Gastrocnemius medialis (tissue), 4 donors: ENCODE measurements around the gene SLAMF7.
"Not testable (repeated sequence)": the region's sequence is repeated elsewhere in the genome, so short reads cannot be mapped to it uniquely, and the experiment has no call there.

Experiments used
- CTCF ChIP-seq, 5 experiments: fragments of 450-650 bp in 3 of 5; fragments of 200-600 bp in 2 of 5; sonication (generic) in 2 of 5; IDR thresholded peaks in 4 of 5; conservative IDR thresholded peaks in 1 of 5; 1 replicate in 4 of 5; 2 replicates in 1 of 5; pipeline ENCODE4 v1.5.1; 2016 to 2019; ENCODE audit warnings: antibody characterized with exemption in 5 of 5, mild to moderate bottlenecking in 3 of 5, moderate library complexity in 3 of 5
- POLR2A ChIP-seq, 2 donors: fragments of 450-650 bp; IDR thresholded peaks; one replicate each; pipeline ENCODE4 v1.6.1; 2017; ENCODE audit warnings: antibody characterized with exemption in 2 of 2, mild to moderate bottlenecking in 2 of 2, moderate library complexity in 2 of 2

GRCh38 chr1:160782988-160783765, 44.1 kb downstream of the SLAMF7 start:
- not testable (repeated sequence) for TF ChIP-seq CTCF (IDR thresholded peaks at IDR 0.05 in 4 of 5, conservative IDR thresholded peaks at IDR 0.05 in 1 of 5); POLR2A (IDR thresholded peaks at IDR 0.05)
